GM19395 (cell line): Measurements from ENCODE around the gene NDUFS5.
A peak's percentile ranks its signal among the peaks of the same experiment; 100 is the strongest.
"Not testable (repeated sequence)": the region's sequence is repeated elsewhere in the genome, so short reads cannot be mapped to it uniquely, and the experiment has no call there.

Experiments
- ATAC-seq: cut with Tn5 transposase; IDR thresholded peaks from one replicate; pipeline ENCODE4 v1.9.1; 2021; ENCODE audit warnings: mild to moderate bottlenecking, moderate library complexity; ENCODE audit not compliant: unreplicated experiment

Gene NDUFS5

DNA sequence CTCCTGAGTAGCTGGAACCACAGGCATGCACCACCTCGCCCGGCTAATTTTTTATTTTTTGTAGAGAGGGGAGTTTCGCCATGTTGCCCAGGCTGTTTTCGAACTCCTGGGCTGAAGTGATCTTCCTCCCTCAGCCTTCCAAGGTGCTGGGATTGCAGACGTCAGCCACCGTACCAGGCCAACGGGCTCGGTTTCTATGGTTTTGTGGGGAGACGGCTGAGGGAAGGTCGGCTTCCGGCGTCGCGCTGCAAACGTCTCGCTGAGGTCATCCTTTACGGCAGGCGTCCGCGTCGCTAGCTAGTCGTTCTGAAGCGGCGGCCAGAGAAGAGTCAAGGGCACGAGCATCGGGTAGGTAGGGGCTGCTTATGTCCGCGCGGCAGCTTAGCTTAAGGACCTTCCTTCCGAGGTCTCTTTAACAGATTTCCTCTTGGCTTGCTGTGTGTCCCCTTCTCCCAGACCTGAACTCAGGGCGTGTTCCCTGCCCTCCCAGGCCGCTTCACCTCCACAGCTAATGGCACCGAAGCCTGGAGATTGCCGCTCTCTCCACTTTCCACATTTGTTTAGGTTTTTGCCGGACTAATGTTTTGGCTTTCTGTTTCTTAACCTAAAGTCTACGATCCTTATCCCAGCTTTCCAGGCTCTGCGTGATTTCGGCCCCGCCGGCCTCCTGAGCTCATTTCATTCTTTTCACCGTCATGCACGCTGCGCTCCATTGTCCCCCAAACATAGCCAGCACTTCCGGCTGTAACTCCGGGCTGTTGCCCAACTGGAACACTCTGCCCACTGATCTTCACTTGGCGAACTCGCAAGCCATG is at the start of gene NDUFS5:
NDUFS5 (plus strand) TSS at position 300 of the 815 bp plus-strand sequence. CDS start 2,375 bp downstream, outside the sequence.
- peak; percentile 84 for ATAC-seq

DNA sequence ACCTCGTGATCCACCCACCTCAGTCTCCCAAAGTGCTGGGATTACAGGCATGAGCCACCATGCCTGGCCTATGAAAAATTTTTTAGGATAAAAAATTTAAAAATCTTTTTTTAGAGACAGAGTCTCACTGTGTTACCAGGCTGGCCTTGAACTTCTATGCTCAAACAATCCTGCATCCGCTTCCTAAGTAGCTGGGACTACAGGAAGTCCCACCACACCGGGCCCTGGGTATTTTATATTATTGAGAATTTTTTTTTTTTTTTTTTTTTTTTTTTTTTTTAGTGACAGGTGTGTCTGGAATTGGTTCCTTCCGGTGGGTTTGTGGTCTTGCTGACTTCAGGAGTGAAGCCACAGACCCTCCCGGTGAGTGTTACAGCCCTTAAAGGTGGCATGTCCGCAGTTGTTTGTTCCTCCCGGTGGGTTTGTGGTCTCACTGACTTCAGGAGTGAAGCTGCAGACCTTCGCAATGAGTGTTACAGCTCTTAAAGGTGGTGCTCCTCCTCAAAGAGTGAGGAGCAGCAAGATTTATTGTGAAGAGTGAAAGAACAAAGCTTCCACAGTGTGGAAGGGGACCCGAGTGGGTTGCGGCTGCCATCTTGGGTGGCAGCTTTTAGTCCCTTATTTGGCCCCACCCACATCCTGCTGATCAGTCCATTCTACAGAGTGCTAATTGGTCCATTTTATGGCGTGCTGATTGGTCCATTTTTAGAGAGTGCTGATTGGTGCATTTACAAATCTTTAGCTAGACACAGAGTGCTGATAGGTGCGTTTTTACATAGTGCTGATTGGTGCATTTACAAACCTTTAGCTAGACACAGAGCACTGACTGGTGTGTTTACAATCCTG is 48.5 kb upstream of the NDUFS5 start:
- not testable (repeated sequence) for ATAC-seq

DNA sequence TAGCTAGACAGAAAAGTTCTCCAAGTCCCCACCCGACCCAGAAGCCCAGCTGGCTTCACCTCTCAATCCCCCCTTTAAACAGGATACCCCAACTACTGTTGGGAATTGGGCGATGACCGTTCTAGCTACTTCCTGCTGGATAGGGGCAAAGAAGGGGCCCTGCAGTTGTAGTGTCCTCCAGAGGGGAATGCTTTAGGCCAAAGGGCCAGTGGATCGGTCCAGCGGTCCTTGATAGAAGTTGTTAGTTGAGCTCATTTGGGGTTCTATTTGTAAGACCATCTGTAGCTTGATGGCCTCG is 48.0 kb upstream of the NDUFS5 start:
- not testable (repeated sequence) for ATAC-seq

DNA sequence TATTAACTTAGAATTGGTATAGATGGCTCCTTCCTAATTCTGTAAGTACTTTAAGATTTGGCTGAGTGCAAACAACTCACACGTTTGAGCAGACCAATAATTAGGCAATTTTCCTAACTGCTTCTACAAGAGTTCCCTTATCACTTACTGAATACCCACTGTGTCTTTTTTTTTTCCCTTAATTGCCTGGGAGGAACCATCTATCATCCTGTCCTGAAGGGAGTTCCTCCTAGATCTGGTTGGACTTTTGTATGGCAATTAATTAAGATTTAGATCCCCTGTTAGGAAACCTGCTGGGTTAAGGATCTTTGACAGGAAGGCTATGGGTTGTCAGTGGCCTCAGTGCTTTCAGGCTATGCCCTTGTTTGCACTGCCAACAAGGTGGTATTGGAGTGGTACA is 46.8 kb upstream of the NDUFS5 start:
- not testable (repeated sequence) for ATAC-seq

DNA sequence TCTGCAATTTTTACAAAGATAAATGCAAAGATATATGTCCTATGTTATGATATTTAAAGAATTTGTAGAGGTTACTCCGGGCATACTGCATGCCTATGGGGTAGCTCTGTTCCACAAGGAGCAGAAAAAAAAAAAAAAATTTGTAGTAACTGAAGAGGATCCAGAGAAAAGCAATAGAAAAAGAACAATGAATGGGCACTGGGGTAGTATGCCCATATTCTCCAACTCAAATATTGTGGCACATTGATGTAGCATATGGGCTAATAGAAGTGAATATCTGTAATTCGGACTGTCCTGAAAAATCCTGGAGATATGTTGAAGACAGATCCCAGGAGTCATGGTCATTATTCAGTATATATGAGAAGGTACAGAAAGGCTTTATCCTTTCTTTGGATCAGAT is 36.2 kb upstream of the NDUFS5 start:
- no peak for ATAC-seq

DNA sequence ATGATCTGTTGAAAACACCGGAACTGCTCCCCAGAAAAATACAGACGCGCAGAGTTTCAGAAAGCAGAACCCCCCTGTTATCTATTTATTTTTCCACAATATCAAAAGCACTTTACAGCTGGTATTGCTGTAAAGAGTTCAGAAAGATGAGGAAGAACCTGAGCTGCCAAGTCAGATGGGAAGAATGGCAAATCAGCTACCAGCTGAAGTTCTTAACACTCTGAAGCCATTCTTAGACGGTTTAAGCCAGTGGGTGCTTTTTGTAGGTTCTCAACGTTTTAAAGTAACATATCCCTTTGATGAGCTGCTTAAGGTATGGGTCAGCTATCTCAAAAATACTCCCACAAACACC is 35.8 kb upstream of the NDUFS5 start:
- ATAC-seq = no peak

DNA sequence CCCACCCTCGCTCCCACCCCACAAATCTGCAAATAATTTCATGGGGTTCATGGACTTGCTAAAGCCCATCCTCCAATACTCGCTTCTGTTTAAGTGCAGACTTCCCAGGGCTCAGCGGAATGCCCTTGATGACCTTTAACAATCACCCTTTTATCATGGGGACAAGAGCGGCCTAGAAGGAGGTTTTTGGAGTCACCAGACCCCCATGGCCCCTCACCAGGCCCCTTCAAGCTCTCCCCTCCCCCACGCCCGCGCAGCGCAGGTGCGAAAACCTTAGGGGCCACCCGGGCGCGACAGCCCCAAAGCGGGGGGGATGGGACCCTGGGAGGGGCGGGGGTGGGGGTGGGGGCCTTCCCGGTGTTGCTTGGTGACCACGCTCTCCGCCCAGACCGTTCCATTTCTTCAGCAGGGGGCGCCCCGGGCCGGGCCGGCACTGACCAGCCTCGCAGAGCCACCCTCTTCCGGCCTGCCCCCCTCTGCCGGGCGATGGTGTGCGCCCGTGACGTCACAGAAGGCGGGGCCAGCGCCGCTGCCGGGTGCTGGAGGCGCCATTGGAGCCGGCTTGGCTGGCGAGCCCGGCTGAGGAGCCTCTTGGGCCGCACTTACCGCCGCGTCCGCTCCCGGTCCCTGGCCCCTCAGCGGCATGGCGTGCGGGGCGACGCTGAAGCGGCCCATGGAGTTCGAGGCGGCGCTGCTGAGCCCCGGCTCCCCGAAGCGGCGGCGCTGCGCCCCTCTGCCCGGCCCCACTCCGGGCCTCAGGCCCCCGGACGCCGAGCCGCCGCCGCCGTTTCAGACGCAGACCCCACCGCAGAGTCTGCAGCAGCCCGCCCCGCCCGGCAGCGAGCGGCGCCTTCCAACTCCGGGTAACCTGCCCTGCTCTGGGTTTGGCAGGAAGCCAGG is 35.2 kb upstream of the NDUFS5 start, which contains the start of gene AKIRIN1:
AKIRIN1 (plus strand) TSS at position 539 of the 900 bp plus-strand sequence; CDS start at position 644, 105 bp downstream.
- ATAC-seq = peak; percentile 95

DNA sequence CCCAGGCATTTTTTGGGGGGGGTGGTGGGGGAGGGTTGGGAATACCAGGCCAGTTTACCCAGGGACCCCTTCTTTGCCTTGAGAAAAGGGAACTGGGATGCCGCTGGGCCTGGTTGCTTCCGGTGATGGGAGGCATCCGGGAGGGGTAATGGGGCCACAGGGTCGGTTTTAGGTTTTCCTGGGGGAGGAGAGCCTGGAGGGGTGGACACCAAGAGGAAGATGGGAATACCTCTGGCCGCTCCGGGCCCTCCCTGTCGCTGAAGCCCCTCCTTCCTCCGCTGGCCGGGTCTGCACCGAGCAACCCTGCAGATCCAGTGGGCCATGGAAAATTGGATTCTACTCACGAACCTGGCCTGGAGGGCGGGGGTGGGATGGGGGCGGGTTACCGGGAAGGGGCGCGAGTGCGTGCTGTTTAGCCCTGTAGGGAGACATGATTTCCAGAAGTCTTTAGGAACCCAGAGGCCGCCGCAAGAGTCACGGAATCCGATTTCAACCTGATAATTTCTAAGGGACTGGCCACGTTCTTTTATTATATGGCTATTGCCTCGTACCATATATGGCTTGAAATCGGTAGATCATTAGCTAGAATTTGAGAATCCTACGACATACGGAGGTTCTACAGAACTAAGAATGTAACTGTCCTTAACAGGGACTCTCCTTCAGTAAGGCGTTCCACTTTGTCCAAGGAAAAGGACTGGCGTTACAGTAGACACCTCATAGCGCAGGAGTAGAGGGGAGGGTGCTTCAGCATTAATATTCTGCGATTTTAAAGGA is 34.3 kb upstream of the NDUFS5 start:
- no peak for ATAC-seq

DNA sequence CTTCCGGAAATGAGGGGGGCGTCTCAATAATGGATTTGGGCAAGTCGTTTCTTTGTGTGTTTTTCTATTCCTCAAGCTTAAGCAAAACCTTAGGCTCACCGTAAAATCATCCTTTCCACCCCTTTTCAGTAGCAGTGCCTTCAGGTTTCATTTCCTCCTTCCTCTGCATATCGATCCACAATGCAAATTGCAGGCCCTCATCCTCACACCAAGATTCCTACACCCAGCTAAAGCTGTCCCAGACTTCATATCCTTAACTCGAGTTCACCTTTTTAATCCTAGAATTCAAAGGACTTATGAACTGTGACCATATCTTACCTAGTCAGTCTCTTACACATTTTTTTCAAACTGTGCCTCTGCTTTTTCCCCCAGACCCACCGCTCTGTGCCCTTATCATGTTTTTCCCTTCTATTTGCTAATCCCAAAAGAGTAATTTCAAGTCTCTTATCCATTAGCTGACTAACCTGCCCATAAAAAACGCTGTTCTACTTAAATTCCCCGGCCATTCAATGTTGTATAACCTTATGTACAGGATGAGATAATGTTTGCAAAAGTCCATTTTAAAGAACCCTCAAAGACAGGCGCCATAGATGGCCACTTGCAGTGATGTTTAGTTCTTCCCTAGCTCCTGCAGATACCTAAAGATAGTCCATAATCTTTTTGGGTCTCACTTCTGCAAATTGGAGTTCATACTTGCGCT is 33.6 kb upstream of the NDUFS5 start:
- ATAC-seq = no peak

DNA sequence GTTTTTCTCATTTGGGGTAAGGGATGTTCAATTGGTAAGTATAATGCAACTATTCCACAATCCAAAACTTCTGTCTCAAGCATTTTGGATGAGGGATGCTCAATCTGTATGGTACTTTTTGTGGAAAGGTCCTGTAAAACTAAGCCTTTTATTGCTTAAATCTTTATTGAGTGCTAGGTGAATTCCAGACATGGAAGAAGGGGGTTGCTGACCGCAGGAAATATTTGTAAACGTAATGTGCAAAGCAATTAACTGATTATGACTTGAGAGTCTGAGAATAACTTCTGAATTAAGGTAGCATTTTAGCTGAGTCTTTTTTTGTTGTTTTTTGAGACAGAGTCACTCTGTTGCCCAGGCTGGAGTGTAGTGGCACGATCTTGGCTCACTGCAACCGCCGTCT is 32.0 kb upstream of the NDUFS5 start:
- no peak for ATAC-seq

DNA sequence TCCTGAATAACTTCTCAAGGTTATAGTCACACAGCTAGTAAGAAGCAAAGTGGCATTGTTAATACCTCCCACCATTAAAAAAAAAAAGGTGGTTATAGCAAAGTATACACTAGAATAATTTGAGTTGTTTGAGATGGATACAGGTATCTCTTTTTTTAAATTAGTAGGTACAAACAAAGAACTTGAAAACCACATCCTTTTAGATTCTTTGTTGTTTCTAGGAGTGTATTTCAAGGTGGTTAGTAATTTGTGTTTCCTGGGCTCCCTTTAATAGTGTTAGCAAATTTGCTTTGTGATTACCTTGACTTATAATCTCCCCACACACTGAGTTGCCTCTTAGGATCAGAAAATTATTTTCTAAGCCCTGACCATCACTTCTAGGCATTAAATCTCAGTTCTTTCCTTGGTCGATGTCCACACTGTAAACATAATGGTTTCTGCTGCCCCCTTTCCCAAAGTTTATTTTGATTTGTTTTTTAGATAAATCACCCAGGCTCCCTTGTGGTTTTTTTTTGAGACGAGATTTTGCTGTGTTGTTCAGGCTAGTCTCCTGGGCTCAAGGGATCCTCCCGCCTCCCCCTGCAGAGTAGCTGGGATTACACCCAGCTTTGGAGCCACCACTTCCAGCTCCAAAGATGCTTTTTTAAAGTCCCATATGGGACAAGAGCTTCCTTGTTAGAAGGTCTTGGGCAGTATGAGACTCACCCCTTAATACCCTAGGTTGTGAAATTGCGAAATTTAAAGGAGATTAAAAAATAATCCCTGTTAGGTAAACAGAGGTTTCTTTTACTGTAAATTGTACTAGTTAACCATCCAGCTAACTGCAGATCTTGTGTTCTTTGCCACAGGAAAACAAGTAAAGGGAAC is 28.9 kb upstream of the NDUFS5 start:
- no peak for ATAC-seq

DNA sequence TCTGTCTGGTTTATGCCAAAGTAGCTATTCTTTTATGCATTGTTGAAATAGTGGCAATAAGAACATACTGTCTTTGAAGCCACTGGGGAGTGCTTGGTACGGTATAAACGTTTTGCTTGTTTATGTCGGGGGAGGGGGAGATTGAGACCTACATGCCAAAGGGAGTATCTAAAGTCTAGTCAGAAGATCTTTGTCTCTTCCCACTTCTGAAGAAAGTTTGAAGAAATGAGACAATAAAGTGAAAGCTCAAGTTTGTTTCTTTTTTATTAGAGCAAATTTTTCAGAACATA is 28.3 kb upstream of the NDUFS5 start:
- no peak for ATAC-seq

DNA sequence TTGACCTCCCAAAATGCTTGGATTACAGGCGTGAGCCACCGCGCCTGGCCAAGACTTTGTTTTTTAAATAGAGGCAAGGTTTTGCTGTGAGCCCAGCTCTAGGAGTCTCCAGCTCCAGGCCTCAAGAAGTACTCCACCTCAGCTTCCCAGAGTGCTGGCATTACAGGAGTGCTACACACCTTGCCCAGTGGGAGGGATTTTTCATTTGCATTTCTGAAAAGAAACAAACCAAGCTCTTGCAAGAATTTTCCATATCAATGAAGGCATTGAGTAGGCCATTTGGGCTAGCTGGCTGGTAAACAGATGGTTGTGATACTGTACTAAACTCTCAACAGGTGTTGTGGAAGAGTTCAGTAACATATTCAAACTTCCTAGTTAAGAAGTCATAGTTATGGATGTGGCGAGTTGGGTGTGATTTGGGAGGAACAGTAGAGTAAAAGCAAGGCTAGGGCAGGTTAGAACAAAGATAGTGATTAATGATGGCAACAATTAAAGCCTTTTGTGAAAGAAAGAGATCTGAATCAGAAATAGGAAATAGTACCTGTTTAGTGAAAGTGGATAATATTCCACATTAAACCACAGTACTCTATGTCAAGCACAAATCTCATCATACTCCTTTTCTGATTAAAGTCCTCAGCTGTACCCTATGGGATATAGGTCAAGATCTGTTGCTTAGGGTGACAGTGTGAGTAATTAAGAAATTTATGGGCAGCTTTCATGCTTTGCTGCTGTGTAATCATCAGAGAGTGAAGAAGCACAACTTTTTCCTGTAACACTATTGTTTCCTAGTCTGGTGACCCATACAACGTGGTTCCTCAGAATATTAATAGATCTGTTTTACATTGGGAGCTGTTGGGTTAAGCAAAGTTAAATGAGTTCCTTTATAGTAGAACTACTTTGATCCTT is 24.4 kb upstream of the NDUFS5 start:
- no peak for ATAC-seq

DNA sequence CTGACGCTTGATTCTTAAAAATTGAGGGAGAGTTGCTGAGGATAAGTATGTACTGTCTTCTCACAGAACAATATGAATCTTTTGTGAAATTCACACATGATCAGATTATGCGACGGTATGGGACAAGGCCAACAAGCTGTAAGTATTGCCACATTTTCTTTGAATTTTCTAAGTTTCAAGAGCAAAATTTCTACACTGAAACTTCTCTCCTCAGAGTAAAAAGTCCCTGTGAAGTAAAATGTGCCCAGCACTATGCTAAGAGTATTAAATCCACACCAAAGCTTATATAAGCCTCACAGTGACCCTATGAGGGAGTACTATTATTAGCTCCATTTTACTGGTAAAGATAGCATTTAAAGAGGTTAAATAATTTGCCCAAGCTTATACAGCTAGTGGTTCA is 22.9 kb upstream of the NDUFS5 start:
- ATAC-seq = no peak

DNA sequence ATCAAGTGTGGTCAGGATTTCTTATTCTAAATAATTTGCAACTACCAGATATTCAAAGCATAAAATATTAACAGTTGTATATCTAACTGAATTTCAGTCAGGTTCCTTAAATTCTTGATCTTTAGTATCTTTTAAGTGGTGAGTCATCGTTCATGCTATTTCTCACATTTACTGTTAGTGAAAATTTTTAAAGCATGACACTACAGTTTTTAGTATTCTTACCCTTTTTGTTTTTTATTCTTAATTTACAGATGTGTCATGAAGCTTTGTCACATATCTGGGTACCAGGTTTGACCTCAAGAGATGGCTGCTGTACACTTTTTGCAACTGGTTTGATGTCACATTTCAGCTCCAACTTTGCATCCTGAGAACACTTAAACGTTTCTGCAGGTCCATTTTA is 22.4 kb upstream of the NDUFS5 start:
- ATAC-seq = no peak

DNA sequence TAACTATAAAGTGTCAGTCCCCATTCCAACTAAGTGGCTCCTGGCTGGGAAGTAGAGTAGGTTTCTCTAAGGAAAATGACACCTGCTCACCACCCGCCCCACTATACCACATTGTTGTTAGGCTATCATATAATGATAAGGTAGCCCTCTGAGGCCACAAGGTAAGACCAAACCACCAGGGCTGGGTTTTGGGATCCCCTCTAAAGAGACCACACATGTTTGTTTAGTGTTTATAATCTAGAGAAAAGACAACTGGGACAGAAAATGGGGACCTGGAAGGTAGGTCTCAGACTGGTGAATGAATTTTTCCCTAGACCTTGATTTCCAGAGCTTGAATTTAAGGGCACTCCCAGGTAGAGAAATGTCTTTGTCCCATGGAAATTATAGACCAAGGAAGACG is 19.9 kb upstream of the NDUFS5 start:
- ATAC-seq = no peak

DNA sequence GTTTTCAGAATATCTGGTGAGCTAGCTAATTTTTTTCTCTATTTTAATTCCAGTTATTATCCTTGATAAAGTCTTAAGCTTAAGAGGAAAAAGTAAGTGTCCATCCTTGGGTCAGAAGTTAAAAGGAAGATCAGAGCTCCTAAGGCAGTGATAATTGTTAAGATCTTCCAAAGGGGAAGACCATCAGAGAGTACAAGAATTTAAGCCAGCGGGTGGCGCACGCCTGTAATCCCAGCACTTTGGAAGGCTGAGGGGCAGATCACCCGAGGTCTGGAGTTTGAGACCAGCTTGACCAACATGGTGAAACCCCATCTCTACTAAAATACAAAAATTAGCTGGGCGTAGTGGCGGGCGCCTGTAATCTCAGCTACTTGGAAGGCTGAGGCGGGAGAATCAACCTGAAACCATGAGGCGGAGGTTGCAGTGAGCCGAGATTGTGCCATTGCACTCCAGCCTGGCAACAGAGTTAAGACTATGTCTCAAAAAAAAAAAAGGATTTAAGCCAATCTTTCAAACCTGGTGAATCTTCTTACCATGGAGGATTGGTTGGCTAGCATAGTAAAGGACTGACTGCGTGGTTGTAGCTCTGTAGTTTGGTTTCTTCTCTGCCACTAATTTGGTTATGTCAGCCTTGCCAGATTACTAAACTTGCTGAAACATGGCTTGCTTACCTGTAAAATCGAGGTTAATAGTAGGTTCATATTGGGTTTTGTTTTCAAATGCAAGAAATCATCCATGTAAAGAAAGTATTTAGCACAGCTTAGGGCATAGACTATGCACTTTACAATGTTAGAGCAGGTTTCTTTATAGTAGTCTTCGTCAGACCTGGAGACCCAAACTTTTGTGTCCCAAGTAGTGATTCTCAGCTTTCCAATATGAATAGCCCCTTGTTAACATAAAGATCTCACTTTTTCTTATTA is 19.2 kb upstream of the NDUFS5 start:
- ATAC-seq = no peak
